Measurements from ENCODE around the gene TNS4.

GRCh38 chr17:40540448-40540847, 39.0 kb upstream of the TNS4 start:
- TF ChIP-seq CTCF (IDR thresholded peaks at IDR 0.05) (no peak), EZH2 (IDR thresholded peaks at IDR 0.05; ENCODE audit: borderline replicate concordance, insufficient read depth, low read depth, low read length, poor library complexity, severe bottlenecking) (no peak)

Data from B cell (primary cell).